NCI-H1105 treated with DMSO at 0.1 percent for 48 hours (cell line): ENCODE data around the gene FBXO47.
"Not testable (repeated sequence)": the region's sequence is repeated elsewhere in the genome, so short reads cannot be mapped to it uniquely, and the experiment has no call there.

Source experiments
- DNase-seq: peaks from one replicate; lab custom pipeline; 2025; lab: John Stamatoyannopoulos, UW

Gene FBXO47

DNA sequence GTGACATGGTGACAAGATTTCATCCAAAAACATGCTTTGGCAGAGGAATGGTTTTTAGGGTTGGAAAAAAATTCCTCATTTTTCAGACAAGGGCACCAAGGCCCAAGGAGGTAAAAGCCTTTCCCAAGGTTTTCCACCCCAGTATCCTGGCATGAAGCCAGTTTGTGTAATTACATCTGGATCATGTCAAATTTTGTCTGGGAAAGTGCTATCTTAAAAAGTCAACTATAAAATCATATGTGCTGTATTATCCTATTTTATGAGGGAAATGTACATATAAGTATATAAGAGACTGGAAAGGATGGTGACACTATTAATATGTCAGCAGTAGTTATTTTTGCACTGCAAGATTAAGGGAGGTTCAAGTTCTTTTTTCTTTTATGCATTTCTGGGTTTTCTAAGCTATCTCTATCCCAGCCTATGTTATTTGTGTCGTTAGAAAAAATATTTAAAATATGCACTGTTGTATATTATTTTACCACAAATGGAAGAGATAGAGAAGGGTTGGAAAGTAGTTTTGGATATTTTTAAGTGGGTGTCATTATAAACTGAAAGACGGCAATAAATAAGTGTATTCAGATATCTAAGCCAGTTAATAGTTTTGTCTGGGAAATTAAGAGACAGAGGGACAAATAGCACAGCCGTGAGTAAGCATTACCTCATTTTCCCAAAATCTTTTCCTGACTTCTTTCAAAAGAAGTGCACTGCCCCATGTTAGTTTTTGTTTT, 13.5 kb upstream of the FBXO47 start:
- no peak for DNase-seq

DNA sequence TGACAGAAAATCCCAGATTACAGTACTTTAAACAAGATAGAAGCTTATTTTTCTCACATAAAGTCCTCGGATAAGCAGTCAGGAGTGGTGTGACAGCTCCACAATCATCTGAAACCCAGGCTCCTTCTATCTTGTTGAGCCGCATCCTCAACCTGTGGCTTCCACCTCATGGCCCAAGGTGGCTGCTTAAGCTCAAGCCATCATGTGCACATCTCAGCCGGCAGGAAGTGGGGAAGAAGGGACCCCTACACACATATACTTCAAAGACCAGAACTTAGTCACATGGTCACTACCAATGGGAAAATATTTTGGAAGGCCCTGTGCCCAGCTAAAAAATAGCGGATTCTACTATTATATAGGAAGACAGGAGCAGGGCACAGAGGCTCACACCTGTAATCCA, 11.0 kb upstream of the FBXO47 start:
- DNase-seq: no peak

- DNase-seq: not testable (repeated sequence)
Observed at GRCh38 chr17:38976187-38976551, 9.0 kb upstream of the FBXO47 start.

- DNase-seq: no peak
Observed at GRCh38 chr17:38970804-38971203, 3.6 kb upstream of the FBXO47 start.

DNA sequence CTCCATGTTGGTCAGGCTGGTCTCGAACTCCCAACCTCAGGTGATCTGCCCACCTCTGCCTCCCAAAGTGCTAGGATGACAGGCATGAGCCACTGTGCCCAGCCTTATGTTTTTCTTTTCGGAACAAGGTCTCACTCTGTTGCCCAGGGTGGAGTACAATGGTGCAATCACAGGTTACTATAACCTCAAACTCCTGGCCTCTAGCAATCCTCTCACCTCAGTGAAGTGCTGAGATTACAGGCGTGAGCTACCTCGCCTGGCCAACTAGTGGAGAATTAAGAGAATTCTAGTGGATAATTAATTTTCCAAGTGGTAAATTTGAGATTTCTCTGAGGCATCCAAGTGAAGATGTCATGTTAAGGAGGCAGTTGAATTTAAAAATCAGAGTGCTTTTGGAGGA, 2.9 kb upstream of the FBXO47 start:
- DNase-seq: no peak

DNA sequence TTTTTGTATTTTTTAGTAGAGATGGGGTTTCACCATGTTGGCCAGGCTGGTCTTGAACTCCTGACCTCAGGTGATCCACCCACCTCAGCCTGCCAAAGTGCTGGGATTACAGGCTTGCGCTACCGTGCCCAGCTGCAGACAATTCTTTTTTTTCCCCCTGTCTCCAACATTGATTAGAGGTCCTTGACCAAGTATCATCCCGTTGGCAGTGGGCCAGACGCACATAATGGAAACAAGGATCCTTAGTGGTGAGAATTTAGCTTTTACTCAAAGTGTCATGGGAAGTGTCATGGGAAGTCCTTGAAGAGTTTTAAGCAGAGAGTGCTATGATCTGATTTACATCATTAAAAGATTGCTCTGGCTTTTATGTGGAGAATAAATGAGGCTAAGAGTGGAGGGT, 2.1 kb upstream of the FBXO47 start:
- no peak for DNase-seq

GRCh38 chr17:38961413-38961812, 5.8 kb downstream of the FBXO47 start:
- no peak for DNase-seq

DNA sequence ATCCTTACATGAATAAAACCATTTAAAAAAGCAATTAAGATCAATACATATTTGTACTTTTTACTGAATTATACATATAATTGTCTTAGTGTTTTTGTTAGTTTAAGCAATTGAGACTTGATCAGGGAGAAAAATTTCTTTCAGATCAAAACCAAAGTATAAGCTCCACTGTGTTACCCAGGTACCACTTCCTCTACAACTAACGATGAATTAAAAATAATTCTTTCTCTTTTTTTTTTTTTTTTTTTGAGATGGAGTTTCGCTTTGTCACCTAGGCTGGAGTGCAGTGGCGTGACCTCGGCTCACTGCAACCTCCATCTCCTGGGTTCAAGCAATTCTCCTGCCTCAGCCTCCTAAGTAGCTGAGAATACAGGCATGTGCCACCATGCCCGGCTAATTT, 6.8 kb downstream of the FBXO47 start:
- no peak for DNase-seq

DNA sequence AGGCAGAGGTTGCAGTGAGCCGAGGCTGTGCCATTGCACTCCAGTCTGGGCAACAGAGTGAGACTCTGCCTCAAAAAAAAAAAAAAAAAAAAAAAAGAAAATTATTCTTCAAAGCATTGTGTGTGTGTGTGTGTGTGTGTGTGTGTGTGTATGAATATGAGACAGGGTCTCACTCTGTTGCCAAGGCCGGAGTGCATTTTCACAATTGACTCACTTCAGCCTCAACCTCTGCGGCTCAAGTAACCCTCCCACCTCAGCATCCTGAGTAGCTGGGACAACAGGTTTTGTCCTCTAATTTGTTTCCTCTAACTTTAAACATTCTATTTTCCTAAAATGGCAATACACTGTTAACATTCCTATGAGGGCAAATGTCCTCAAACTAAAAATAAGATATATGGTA, 7.7 kb downstream of the FBXO47 start:
- no peak for DNase-seq

- no peak for DNase-seq
Observed at GRCh38 chr17:38958756-38959155, 8.4 kb downstream of the FBXO47 start.

DNA sequence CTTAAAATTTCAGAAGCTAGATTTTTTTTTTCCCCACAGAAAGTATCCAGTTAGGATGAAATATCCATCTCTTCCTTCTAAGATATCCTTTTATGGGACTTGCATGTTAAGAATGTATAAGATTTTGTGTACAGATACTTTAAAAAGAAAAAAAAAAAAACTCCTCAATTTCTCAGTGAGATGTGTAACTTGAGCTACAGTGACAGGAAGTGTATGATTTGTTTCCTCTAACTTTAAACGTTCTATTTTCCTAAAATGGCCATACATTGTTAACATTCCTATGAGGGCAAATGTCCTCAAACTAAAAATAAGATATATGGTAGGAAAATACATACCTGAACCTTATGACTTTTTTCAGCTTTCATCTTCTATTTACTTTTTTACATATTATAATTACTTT, 8.9 kb downstream of the FBXO47 start:
- no peak for DNase-seq

- not testable (repeated sequence) for DNase-seq
Observed at GRCh38 chr17:38953800-38954199, 13.4 kb downstream of the FBXO47 start.

DNA sequence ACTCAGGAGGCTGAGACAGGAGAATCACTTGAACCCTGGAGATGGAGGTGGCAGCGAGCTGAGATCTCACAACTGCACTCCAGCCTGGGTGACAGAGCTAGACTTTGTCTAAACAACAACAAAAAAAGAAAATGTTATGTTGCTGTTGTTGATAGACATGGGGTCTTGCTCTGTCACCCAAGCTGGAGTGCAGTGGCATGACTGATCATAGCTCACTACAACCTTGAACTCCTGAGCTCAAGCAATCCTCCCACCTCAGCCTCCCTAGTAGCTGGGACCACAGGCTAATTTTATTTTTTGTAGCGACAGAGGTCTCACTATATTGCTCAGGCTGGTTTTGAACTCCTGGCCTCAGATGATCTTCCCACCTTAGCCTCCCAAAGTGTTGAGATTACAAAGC, 20.0 kb downstream of the FBXO47 start:
- no peak for DNase-seq

DNA sequence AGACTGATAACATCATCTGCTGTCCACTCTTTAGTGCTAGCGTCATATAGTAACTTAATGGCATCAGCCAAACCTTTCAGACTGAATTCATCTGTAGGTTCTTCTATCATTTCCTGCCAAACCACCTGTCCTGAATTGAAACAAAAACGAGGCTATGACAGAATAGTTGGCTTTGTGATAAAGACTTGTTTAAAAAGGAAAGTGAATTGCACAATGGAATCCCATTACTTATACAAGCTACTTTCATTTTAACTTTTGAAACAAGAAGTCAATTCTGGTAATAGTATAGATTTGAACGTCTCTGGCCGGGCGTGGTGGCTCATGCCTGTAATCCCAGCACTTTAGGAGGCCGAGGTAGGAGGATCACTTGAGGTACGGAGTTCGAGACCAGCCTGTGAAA, 23.6 kb downstream of the FBXO47 start:
- DNase-seq: no peak

DNA sequence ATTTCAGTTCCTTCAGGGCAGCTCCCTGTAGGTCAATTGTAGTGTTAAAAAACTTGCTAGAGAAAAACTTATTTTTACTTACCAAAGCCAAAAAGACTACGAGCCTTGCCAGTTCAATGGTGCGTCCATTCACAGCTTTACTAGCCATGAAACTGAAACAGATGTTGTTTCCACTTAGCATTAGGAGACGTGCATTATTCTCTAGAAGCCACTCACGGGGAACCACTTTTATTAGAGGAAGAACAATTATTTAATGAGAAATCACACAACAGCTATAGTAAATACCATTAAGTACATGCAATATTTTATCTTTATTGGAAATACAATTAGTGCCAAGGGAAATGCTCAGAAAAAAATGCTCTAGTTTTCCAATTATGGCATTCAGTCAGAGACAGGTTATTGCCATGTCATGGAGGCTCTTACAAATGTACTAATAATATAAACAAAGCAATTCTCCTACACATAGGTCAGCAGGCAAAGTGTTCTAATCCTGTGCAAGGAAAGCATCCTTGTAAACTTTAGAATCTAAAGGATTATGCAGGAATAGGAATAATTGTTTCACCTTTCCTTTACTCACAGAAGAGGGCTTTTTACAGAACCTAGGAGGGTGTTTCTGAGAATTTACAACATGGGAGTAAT, 24.4 kb downstream of the FBXO47 start:
- DNase-seq: peak; percentile 67

- no peak for DNase-seq
Observed at GRCh38 chr17:38940404-38940803, 26.8 kb downstream of the FBXO47 start.

GRCh38 chr17:38939987-38940386, 27.2 kb downstream of the FBXO47 start:
- DNase-seq: no peak

- not testable (repeated sequence) for DNase-seq
Observed at GRCh38 chr17:38933962-38934361, 33.2 kb downstream of the FBXO47 start.

GRCh38 chr17:38930782-38931181, 36.4 kb downstream of the FBXO47 start:
- DNase-seq: not testable (repeated sequence)

DNA sequence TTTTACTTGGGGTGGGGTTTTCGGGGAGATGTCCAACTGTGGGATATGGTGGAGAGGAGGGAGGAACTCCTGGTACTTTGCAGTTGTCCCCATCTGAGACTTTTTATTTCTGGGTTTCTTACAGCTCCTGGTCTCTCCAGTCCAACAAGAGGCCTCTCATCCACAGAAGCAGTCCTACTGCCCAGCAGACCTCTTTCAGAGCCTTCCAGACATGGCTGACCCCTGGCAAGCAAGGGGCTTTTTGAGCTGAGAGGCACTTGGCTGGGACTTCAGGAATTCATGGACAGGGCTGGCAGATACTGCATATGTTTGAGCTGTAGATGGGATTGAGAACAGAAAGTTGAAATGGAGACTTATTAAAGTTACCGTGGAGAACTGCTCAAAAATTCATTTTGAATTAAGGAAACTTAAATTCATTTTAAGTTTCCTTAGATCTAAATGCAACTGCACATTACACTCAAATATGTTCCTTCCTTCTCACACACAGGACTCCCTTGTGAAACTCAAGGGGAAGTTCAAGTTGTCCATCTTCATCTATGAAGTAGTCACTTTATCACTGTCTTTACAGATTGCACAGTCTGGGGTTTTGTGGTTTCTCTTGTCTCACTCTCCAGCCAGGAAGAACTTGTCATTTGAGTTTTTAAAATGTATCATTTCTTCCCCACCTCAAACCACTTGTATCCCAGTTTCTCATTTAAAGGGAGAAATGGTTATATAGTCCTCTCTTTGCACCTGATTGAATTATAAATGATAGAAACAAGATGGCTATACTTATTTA, 40.7 kb downstream of the FBXO47 start:
- no peak for DNase-seq

DNA sequence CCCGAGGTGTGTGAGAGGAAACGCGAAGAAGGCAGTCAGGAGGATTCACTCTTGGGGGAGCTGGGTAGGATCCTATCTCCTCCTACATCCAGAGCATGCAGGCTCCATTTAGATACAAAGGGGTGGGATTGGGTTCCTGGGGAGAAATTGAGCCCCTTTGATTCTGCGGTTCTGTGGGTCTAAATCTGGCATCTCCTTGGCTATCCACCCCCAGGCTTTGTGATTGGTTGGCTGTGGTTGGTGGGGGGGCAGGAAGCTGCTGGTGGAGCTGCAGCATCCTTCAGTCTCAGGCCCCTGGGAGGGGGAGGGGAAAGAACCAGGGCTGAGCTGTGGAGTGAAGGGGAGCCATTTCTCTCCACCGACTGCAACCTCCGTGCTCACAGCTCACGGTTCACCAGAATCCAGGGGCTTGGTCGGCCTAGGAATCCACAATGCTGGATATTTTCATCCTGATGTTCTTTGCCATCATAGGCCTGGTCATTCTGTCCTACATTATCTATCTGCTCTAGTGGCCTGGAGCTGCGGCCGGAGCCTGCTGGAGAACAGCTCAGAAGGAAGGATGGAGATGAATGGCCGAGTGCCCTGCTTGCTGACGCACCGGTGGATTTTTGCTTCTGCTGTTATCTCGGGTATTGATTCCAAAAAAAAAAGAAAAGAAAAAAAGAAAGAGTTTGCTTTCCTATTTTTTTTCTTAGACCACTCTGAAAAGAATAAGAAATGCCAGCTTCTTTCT, 41.8 kb downstream of the FBXO47 start, which contains the start of gene LASP1NB:
LASP1NB (plus strand) TSS at position 352 of the 733 bp plus-strand sequence.
- no peak for DNase-seq

DNA sequence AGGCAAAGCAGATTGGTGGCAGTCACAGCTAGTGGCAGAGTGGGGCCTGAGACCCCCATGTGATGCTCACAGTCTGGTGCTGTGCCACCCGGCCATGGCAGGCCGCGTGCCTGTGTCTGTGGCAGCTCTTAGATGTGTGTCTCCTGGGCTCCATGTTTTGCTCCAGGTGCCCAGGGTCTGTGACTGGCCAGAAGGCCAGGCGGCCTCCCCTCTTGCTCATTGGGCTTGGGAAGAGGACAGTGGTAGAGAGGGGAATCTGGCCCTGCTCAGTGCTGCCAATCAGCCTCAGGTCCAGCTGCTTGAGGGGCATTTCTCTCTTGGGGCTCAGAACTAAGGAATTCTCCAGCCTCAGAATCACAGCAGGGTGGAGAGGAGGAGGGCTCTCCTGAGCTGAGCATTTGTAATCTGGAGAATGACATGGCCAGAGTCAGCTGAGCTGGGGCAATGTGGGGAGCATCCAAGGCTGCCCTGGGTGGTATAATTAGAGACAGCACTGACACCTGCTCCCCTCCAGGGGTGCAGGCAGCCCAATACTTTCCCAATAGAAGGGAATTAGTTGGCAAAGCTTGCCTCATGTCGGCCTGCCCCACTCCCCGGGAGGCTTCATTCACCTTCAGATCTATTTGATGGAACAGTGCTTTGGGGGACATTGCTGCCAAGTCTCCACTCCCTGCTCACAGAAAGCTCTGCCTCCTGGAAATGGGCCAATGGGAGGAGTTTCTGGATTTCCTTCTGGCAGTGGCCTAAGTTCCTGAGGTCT, 44.5 kb downstream of the FBXO47 start:
- DNase-seq: peak; percentile 51
